ENCODE data around the gene C1QB.
"Not testable (repeated sequence)": the region's sequence is repeated elsewhere in the genome, so short reads cannot be mapped to it uniquely, and the experiment has no call there.

The C1QB gene

DNA sequence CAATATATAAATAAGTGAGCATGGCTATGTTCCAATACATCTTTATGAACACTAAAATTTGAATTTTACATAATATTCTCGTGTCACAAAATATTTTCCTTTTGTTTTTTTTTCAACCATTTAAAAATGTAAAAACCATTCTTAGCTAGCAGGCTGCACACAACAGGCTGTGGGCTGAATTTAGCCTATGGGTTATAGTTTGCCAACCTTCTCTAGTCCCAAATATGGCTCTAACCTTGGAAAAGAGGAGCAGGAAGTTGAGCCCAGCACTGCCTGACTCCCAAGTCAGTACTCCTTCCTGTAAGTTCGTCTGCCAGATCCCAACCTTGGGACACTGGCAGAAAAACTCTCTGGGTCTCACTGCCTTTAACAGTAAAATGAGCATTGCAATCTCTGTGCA lies 13.4 kb downstream of the C1QB start:
- no peak for DNase-seq

DNA sequence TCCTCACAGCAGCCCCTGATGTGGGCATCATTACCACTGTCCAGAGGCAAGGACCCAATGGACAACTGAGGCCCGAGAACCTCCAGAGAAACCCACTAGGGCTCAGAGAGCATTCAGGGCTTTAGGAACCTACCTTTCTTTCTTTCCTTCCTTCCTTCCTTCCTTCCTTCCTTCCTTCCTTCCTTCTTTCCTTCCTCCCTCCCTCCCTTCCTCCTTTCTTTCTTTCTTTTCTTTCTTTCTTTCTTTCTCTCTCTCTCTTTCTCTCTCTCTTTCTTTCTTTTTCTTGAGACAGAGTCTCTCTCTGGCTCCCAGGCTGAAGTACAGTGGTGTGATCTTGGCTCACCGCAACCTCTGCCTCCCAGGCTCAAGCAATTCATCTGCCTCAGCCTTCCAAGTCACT lies 15.8 kb downstream of the C1QB start:
- not testable (repeated sequence) for DNase-seq

DNA sequence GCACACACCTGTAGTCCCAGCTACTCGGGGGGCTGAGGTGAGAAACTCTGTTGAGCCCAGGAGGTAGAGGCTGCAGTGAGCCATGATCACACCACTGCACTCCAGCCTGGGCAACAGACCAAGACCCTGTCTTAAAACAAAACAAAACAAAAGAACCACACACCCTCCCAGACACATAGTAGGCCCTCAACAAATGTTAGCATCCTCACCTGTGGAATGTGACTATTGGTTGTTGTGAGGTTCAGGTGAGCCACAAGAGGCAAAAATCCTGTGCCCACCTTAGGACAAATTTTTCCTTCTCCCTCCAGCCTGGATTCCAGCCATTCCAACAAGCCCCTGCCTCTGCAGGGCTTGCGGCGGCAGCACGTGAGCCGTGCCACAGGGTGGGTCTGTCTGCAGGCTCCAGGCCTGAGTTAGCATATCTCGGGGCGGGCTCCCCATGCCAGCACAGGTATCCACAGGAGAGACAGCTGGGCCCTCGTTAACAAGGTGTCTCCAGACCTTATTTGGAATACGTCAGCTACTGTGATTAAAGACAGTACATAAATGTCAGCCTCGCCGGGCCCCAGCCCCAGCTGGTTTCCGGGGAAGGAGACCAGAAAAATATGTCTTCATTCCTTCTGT lies 17.4 kb downstream of the C1QB start:
- DNase-seq: no peak

DNA sequence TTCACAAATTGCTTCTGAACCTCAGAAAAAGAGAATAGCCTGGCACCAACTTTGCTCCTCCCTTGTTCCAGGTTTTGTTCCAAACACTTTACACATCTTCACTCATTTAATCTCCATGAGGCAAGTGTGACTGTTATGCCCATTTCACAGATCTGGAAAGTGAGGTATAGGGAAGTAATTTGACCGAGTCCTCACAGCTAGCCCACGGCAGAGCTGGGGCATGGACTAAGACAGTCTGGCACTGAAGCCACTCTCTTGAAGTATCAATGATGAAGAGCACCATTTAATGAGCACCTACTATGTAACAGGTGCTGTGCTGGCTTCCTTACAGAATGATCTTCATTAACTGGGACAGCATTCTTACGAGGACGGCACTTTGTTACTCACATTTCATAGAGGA lies 19.0 kb downstream of the C1QB start:
- DNase-seq: no peak

DNA sequence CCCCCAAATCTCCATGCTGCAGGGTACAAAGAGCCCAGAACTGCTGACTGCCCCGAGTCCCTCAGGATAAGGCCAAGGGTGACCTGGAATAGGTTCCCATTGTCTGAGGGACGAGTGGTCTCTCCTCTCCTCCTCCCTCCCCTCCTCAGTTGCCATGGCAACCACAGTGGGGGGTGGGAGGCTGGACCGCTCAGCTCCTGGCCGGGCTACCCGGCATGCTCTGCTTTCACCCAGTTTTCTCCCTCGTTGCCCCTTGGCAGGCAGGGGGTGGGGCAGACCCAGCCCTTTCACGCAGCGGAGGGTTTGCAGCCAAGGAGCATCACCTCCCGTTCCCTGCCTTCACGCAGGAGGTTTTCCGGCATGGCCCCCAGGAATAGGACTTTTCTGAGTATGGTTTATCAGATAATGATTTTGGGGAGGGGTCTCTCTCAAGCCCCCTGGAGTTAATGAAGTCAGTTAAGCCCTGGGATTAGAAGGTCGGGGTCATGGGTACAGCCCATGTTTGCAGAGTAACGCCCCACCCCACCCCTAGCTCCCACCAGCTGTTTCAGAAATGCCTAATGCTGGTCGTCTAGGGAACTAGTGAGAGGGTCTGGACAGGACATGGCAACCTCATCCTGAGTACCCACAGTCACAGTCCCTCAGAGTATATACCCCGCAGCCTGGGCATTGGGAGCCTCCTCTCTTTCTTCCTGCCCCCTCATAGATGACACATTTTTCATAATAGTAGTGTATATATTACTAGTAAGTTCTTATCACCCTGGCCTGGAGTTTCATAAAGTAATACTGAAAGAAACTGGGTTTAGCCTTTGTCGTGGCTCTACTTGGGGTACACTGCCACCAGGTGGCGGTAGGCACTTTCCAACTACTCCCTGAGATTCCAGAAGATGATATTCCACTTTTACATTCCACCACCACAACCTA lies 20.7 kb downstream of the C1QB start:
- peak; percentile 68 to 85 (median 77) for DNase-seq

DNA sequence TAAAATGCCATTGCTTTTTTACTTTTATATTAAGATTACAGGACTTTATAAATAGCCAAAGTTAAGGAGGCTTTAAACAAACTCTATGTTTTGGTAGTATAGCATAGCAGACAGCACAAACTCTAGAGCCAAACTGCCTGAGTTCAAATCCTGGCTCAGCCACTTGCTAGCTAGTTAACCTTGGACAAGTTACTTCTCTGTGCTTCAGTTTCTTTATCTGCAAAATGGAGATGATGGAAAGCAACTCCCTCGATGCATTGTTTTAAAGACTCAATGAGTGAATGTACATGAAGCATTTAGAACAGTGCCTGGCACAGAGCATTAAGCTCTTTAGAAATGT lies 21.3 kb downstream of the C1QB start:
- DNase-seq: no peak

DNA sequence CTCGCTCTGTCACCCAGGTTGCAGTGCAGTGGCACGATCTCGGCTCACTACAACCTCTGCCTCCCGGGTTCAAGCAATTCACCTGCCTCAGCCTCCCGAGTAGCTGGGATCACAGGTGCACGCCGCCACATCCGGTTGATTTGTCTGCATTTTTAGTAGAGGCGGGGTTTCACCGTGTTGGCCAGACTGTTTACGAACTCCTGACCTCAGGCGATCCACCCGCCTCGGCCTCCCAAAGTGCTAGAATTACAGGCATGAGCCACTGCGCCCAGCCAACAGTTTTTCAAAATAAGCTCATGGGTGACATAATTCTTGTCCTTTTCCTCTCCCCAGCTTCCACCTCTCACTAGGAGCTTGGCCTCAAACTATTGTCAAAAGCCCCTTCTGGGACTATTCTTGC lies 23.1 kb downstream of the C1QB start:
- not testable (repeated sequence) for DNase-seq

DNA sequence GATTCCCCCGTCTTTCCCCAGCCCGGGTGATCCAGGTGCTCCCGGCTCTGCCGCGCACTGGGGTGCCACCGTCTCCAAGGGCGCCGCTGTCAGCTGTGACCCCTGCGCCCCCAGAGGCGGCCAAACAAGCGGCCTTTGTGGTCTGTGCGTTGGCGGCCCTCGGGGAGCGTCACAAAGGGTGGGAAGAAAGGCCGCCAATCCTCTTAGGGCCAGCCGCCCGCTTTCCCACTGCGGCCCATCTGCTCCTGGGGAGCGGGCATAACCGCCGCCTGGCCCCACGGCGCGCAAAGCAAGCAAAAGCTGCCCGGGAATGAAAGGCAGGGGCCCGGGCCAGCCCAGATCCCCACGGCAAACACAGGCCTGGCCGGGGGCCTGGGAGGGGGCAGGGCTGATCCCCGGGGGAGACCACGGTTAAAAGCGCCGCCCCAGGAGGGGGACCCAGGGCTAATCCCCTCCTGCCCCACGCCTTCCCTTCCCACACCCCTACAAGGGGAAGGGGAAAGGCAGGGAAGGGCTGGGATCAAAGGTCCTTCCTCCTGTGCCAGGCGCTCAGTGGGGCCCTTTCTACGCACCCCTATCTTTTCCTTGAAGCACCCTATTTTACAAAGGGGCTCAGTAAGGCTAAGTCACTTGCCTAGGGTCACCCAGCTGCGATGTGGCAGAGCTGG lies 24.0 kb downstream of the C1QB start:
- DNase-seq: no peak

DNA sequence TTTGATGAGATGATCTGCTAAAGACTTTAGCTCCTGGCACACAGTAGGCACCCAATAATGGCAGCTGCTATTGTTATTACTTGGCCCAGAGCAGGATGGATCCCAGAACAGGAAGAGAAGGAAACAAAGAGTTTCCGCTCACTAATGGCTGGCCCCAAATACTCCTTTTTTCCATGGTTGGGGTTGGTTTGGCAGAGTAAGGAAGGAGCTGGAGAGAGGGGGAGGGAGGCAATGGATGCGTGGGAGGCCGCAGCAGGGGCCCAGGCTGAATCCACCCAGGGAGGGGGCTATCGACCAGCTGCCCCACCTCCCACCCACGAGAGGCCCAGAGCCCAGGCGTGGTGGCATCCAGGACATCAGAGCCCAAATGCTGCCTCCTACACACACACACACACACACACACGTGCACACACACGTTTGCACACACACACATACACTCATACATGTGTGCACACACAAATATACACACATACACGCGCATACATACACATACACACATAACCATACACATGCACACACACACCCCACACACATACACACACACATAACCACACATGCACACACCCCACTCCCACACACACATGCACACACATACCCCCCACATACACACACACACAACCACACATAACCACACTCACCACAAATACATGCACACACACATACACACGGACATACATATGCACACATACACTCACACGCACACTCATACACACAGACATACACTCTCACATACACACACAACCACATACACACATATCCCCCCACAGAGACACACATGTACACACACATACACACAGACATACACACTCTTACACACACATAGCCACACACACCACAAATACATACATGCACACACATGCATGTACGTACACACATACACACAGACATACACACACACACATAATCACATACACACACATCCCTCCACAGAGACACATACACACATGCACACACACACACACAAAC lies 25.2 kb downstream of the C1QB start:
- DNase-seq: no peak

DNA sequence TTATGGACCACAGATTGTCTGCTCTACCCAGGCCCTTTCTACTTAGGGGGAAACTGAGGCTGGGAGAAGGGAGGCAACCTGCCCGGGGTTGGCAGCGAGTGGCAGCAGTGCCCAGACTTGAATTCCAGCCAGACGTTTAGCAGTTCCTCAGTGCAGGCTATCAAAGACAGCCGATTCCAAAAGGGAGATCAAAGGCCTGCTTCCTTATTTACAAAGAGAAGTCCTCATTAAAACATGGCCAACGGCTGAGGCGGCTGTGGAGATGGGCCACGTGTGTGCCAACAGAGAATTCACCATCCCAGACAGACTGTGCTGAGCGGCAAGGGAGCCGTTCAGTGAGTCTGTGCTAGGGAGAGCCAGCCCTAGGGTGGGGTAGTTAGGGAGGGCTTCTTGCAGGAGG lies 27.7 kb downstream of the C1QB start:
- DNase-seq: no peak

GRCh38 chr1:22681556-22682276 lies 28.7 kb downstream of the C1QB start:
- no peak for DNase-seq

GRCh38 chr1:22683547-22683946 lies 30.5 kb downstream of the C1QB start:
- DNase-seq: no peak

DNA sequence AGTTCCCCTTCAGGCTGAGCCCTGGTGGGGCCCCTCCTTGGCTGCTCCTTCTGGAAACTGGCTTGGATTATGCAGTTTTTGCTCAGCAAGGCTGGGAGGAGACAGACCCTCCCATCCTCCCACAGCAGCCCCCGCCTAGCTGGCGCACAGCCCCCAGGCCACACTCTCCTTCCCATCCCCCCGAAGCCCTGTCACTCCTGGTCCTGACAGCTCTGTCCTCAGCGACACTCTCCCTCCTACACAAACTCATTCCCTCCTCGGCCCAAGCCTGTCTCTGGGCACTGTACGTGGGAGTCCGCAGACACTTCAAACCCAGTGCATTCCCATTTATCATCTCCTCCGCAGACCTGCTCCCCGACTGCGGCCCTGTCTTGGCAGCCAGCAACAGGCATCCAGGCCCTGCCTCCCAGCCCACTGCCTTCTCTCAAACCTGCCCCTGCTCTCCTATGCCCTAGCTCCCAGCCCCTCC lies 32.6 kb downstream of the C1QB start:
- DNase-seq: no peak

DNA sequence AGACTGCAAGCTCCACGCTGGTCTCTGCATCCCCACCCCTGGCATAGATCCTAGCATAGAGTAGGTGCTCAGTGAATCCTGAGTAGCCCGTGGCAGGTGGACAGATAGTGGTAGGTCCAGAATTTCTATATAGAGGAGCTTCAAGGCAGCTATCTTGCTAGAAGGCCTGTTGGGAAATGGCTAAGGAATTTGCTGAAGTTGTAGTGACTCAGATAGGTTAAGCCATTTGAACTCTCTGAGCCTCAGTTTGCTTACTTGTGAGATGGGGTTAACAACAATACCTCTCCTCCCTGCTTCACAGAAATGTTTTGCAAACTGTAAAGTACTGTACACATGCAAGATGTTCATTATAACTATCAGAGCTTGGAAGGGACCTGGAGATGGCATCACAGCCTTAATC lies 34.2 kb downstream of the C1QB start:
- DNase-seq: no peak

DNA sequence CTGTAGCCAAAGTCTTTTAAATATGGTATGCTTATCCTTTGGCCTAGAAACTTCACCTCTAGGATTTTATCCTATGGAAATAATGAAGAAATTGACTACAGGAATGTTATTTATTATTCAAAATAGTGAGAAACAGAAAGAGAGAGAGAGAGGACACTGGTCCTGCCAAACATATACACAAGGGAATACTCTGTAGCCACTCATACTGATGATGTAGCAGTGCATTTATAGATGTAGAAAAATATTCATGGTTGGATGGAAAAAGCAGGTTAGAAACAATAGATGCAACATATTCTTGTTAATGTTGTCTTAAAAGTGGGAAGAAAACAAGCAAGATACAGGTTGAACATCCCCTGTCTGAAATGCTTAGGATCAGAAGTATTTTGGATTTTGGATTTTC lies 35.4 kb downstream of the C1QB start:
- no peak for DNase-seq

GRCh38 chr1:22689505-22689904 lies 36.5 kb downstream of the C1QB start:
- no peak for DNase-seq

GRCh38 chr1:22691031-22691753 lies 38.2 kb downstream of the C1QB start:
- DNase-seq: no peak

DNA sequence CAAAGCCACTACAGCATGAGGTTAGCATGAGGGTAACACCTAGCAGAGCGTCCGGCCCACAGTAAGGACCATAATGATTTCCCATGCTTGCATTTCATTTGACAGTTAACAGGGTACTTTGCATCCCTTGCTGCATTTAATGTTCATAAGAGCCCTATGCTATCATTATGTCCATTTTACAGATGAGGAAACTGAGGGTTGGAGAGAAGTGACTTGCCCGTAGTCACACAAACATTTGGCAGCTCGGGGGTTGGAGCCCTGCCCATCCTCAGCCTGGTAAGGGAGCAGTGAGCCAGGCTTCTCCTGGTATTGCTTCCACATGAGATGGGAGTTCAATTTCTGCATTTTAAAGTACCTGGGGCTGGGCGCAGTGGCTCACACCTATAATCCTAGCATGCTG lies 41.1 kb downstream of the C1QB start:
- DNase-seq: no peak

- no peak for DNase-seq
These were observed 43.6 kb downstream of the C1QB start for GRCh38 chr1:22696610-22697009.

DNA sequence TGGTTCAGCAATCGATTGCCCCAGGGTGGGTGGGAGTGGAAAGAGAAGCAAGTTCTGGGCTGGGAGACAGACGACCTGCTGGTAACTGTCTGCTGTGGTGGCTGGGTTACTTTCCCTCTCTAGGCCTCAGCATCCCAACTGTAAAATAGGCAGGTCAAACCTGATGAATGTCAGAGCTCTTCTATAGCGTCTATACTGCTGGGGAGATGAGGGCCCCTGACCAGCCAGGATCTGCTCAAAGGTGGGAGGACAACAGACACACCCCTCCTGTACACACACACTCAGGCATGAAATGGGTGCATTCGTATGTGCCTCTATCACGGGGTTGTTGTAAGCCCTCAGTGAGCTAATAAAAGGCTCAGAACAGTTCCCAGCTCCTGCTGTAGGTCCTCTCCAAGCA lies 44.9 kb downstream of the C1QB start:
- no peak for DNase-seq

Measured in suppressor macrophage (primary cell).